Upper lobe of left lung (tissue), 6 donors: ENCODE results near the gene CDS2. TPM values are rescaled to one million over a fixed set of nuclear protein-coding genes. Genes with fewer than 3 reads are reported as not detected.

Source experiments
- ATAC-seq, 2 donors: fragments of 200-7000 bp; cut with Tn5 transposase; one replicate each; pipeline ENCODE4 v1.9.1; 2022; ENCODE audit warnings: mild to moderate bottlenecking in 2 of 2, moderate library complexity in 2 of 2; ENCODE audit not compliant: low FRiP score in 2 of 2
- DNase-seq, 2 donors: peaks; one replicate each; pipeline ENCODE4 v3.0.0-alpha.2; 2019 to 2020
- H3K27ac ChIP-seq, 4 donors: fragments of 200-600 bp; sonication (generic); one replicate each; pipeline ENCODE4 v1.5.1; 2016 to 2019
- H3K27me3 ChIP-seq, 4 donors: fragments of 200-600 bp; sonication (generic); one replicate each; pipeline ENCODE4 v1.5.1; 2017 to 2019
- H3K36me3 ChIP-seq, 4 donors: fragments of 200-600 bp; sonication (generic); one replicate each; pipeline ENCODE4 v1.5.1; 2016 to 2019
- H3K4me1 ChIP-seq, 4 donors: fragments of 200-600 bp; sonication (generic); one replicate each; pipeline ENCODE4 v1.5.1; 2018 to 2019
- H3K4me3 ChIP-seq, 4 donors: fragments of 200-600 bp; sonication (generic); one replicate each; pipeline ENCODE4 v1.5.1; 2017 to 2019; ENCODE audit warnings: mild to moderate bottlenecking in 2 of 4, moderate library complexity in 1 of 4
- H3K9me3 ChIP-seq, 4 donors: fragments of 200-600 bp; sonication (generic); one replicate each; pipeline ENCODE4 v1.5.1; 2018 to 2019
- CTCF ChIP-seq, 6 experiments: fragments of 450-650 bp in 4 of 6; fragments of 200-600 bp in 2 of 6; sonication (generic) in 2 of 6; IDR thresholded peaks; one replicate each; pipeline ENCODE4 v1.5.1; 2016 to 2019; ENCODE audit warnings: antibody characterized with exemption in 6 of 6
- EP300 ChIP-seq, 4 donors: sonication (generic); formaldehyde crosslinking; IDR thresholded peaks; one replicate each; pipeline ENCODE4 v1.5.1; 2017; ENCODE audit warnings: antibody characterized with exemption in 4 of 4, control low read depth in 2 of 4
- POLR2A ChIP-seq, 4 donors: fragments of 450-650 bp; IDR thresholded peaks; one replicate each; pipeline ENCODE4 v1.5.1; 2016 to 2017; ENCODE audit warnings: antibody characterized with exemption in 4 of 4, mild to moderate bottlenecking in 2 of 4
- POLR2AphosphoS5 ChIP-seq, 2 donors: sonication (generic); formaldehyde crosslinking; IDR thresholded peaks; one replicate each; pipeline ENCODE4 v1.5.1; 2017; ENCODE audit warnings: antibody characterized with exemption in 2 of 2
- WGBS, 2 donors: methylation state at CpG; one replicate each; pipeline ENCODE4 v1.1.5; 2017 to 2018; 5-methylcytosine and 5-hydroxymethylcytosine counted together
- total RNA-seq, 6 donors: library from RNA; depleted of rRNA in 4 of 6; stranded (reverse); fragments of >200 nt in 4 of 6; gene quantifications; one replicate each; pipeline versions ENCODE4 v1.1.0 to v1.2.1, GENCODE V29; 2016 to 2021
- donor health status: DM: no; HTN: no; CAD: no; lungs with moderate emphysema.
- donor health status: DM: no; HTN: yes; CAD: no; lungs with severe emphysema.

CDS2 gene
- total RNA-seq, 6 donors from 2014 or later = 26.2 to 64.0 (median 40.6) TPM

- H3K9me3 ChIP-seq = no peaks in the 10 kb centered on the region
- H3K4me3 ChIP-seq = no peak overlapping the region
- 65 to 77% methylated on average over 4 of the region's 4 CpGs for WGBS, 2 donors
- H3K36me3 ChIP-seq = peaks cover 0 to 4% (median 0%) of the 10 kb centered on the region in 4 donors
- no peaks in the 10 kb centered on the region for H3K27me3 ChIP-seq
- ATAC-seq (no peak), DNase-seq (no peak)
- H3K4me1 ChIP-seq = peaks cover 20 to 47% (median 42%) of the 10 kb centered on the region in 4 donors
- H3K27ac ChIP-seq = peak overlapping the region in 3 of 4 donors; percentile 26 to 57 (median 27)
- no peak for TF ChIP-seq EP300 (IDR thresholded peaks at IDR 0.05)
- TF ChIP-seq POLR2AphosphoS5 (IDR thresholded peaks at IDR 0.05) = no peak
- TF ChIP-seq POLR2A (IDR thresholded peaks at IDR 0.05) = no peak
- TF ChIP-seq CTCF (IDR thresholded peaks at IDR 0.05) = no peak
These were observed 8.7 kb downstream of the CDS2 start for GRCh38 chr20:5135363-5136012.

- WGBS, 2 donors = 82 to 84% methylated on average over 4 of the region's 4 CpGs
- no peak for TF ChIP-seq EP300 (IDR thresholded peaks at IDR 0.05)
- no peak for TF ChIP-seq POLR2A (IDR thresholded peaks at IDR 0.05)
- TF ChIP-seq CTCF (IDR thresholded peaks at IDR 0.05) = no peak
- no peak for TF ChIP-seq POLR2AphosphoS5 (IDR thresholded peaks at IDR 0.05)
- no peaks in the 10 kb centered on the region for H3K9me3 ChIP-seq
- peaks cover 23 to 50% (median 40%) of the 10 kb centered on the region in 4 donors for H3K4me1 ChIP-seq
- peaks cover 0 to 4% (median 0%) of the 10 kb centered on the region in 4 donors for H3K36me3 ChIP-seq
- H3K4me3 ChIP-seq = no peak overlapping the region
- no peak for DNase-seq
- no peak for ATAC-seq
- H3K27me3 ChIP-seq = no peaks in the 10 kb centered on the region
- H3K27ac ChIP-seq = peak overlapping the region in 2 of 4 donors; percentile 26 to 57
These were observed 9.3 kb downstream of the CDS2 start for GRCh38 chr20:5136096-5136495.

GRCh38 chr20:5140195-5140594 is 13.4 kb downstream of the CDS2 start:
- Histone ChIP-seq H3K36me3 (no peaks in the 10 kb centered on the region), H3K9me3 (no peaks in the 10 kb centered on the region), H3K4me1 (peaks cover 22 to 56% (median 36%) of the 10 kb centered on the region in 4 donors), H3K27me3 (no peaks in the 10 kb centered on the region), H3K27ac (no peak overlapping the region), H3K4me3 (no peak overlapping the region)
- ATAC-seq (no peak), DNase-seq (no peak)
- TF ChIP-seq POLR2A (IDR thresholded peaks at IDR 0.05) = no peak
- no peak for TF ChIP-seq POLR2AphosphoS5 (IDR thresholded peaks at IDR 0.05)
- TF ChIP-seq EP300 (IDR thresholded peaks at IDR 0.05) = no peak
- TF ChIP-seq CTCF (IDR thresholded peaks at IDR 0.05) = no peak

- Histone ChIP-seq H3K36me3 (no peaks in the 10 kb centered on the region), H3K9me3 (no peaks in the 10 kb centered on the region), H3K4me3 (no peak overlapping the region), H3K27ac (no peak overlapping the region), H3K27me3 (no peaks in the 10 kb centered on the region), H3K4me1 (peaks cover 21 to 55% (median 35%) of the 10 kb centered on the region in 4 donors)
- ATAC-seq (no peak), DNase-seq (no peak)
- TF ChIP-seq CTCF (IDR thresholded peaks at IDR 0.05) (no peak), POLR2AphosphoS5 (IDR thresholded peaks at IDR 0.05) (no peak), EP300 (IDR thresholded peaks at IDR 0.05) (no peak), POLR2A (IDR thresholded peaks at IDR 0.05) (no peak)
- WGBS, 2 donors = 63 to 75% methylated on average over 2 of the region's 2 CpGs
These were observed 14.8 kb downstream of the CDS2 start for GRCh38 chr20:5141615-5142014.

GRCh38 chr20:5143851-5144250 is 17.0 kb downstream of the CDS2 start:
- ATAC-seq (no peak), DNase-seq (no peak)
- TF ChIP-seq EP300 (IDR thresholded peaks at IDR 0.05) (no peak), CTCF (IDR thresholded peaks at IDR 0.05) (no peak), POLR2A (IDR thresholded peaks at IDR 0.05) (no peak), POLR2AphosphoS5 (IDR thresholded peaks at IDR 0.05) (no peak)
- H3K36me3 ChIP-seq = no peaks in the 10 kb centered on the region
- H3K9me3 ChIP-seq = no peaks in the 10 kb centered on the region
- no peaks in the 10 kb centered on the region for H3K27me3 ChIP-seq
- peaks cover 39 to 71% (median 51%) of the 10 kb centered on the region in 4 donors for H3K4me1 ChIP-seq
- WGBS, 2 donors = 87 to 90% methylated on average over 5 of the region's 5 CpGs
- H3K27ac ChIP-seq = peak overlapping the region in 3 of 4 donors; percentile 37 to 75 (median 39)
- H3K4me3 ChIP-seq = no peak overlapping the region
